ENCODE results near the gene GDF7.

DNA sequence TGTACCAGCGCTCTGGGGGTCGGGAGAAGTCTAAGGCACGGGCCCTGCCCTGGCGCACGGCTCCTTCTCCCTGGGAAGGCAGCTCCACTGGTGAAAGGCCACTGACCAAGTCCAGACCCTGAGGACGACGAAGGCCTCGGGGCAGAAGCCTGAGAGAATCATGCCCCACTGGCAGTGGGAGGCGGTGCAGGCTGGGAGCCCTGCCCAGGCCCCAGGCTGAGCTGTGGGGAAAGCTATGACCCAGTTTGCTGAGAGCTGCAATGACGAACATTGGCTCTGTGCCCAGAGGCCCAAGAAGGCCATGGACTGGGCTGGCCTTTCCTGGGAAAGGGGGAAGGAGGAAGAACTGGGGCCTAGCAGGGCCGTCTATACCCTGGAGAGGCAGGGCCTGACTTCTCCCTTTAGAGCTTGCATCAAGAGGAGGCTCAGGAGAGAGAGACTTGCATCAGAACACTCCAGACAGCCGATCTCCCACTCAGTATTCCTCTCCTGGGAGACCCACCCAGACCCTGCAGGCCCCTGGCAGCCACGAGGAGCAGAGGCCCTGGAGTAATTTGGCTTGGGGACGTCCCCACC is 49.0 kb upstream of the GDF7 start:
- TF ChIP-seq FOXM1 (IDR thresholded peaks at IDR 0.05; ENCODE audit: borderline replicate concordance) (no peak), BHLHE40 (IDR thresholded peaks at IDR 0.05; ENCODE audit: borderline replicate concordance) (no peak), ELF4 (IDR thresholded peaks at IDR 0.05) (no peak), SUZ12 (IDR thresholded peaks at IDR 0.05) (no peak), NFRKB (IDR thresholded peaks at IDR 0.05) (no peak)
